Panc1 (cell line): Measurements from ENCODE around the gene GHITM.

Source experiments
- POLR2AphosphoS5 ChIP-seq: IDR thresholded peaks from 2 replicates; pipeline ENCODE4 v1.6.1; 2012; ENCODE audit warnings: mild to moderate bottlenecking, low read depth, low read length, moderate library complexity
- REST ChIP-seq, 2 experiments: IDR thresholded peaks; 2 replicates each; pipeline ENCODE4 v1.6.1; 2011 to 2012; ENCODE audit warnings: low read depth in 2 of 2, control low read depth in 1 of 2, low read length in 1 of 2, mild to moderate bottlenecking in 1 of 2, moderate library complexity in 1 of 2; ENCODE audit not compliant: insufficient read depth in 1 of 2
- SIN3A ChIP-seq: IDR thresholded peaks from 2 replicates; pipeline ENCODE4 v1.6.1; 2012; ENCODE audit warnings: low read depth, mild to moderate bottlenecking, low read length, moderate library complexity, borderline replicate concordance; ENCODE audit not compliant: insufficient read depth
- TCF7L2 ChIP-seq: IDR thresholded peaks from 2 replicates; pipeline ENCODE4 v1.6.1; 2011; ENCODE audit warnings: mild to moderate bottlenecking, low read depth, low read length, inconsistent platforms
- TF ChIP-seq, protein P1 (sequence below): fragments of 450-650 bp; IDR thresholded peaks from 2 replicates; pipeline ENCODE4 v1.5.1; 2017; ENCODE audit warnings: mild to moderate bottlenecking

DNA sequence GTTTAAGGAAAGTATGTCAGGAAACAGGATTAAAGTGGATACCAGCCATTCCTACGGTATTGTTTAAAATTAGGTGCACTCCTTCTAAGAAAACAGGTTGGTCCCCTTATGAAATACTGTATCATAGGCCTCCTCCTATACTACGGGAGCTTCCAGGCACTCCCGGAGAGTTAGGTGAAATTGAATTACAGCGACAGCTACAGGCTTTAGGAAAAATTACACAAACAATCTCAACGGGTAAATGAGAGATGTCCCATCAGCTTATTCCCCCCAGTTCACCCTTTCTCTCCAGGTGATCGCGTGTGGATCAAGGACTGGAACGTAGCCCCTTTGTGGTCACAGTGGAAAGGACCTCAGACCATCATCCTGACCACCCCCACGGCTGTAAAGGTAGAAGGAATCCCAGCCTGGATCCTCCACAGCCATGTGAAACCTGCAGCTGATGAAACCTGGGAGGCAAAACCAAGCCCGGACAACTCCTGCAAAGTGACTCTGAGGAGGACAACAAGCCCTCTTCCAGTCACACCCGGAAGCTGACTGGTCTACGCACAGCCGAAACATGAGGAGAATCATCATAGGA is 25.1 kb upstream of the GHITM start:
- TF ChIP-seq, protein P1, sequence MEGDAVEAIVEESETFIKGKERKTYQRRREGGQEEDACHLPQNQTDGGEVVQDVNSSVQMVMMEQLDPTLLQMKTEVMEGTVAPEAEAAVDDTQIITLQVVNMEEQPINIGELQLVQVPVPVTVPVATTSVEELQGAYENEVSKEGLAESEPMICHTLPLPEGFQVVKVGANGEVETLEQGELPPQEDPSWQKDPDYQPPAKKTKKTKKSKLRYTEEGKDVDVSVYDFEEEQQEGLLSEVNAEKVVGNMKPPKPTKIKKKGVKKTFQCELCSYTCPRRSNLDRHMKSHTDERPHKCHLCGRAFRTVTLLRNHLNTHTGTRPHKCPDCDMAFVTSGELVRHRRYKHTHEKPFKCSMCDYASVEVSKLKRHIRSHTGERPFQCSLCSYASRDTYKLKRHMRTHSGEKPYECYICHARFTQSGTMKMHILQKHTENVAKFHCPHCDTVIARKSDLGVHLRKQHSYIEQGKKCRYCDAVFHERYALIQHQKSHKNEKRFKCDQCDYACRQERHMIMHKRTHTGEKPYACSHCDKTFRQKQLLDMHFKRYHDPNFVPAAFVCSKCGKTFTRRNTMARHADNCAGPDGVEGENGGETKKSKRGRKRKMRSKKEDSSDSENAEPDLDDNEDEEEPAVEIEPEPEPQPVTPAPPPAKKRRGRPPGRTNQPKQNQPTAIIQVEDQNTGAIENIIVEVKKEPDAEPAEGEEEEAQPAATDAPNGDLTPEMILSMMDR: peak; percentile 73
- TF ChIP-seq POLR2AphosphoS5 (no peak), REST (IDR thresholded peaks at IDR 0.05; ENCODE audit: insufficient read depth in 1 of 2, low read depth in 2 of 2, low read length in 1 of 2) (no peak), TCF7L2 (no peak), SIN3A (no peak)
